NOMO-1 treated with DMSO at 0.1 percent for 48 hours (cell line): ENCODE results near the gene TTYH1.
A peak's percentile ranks its signal among the peaks of the same experiment; 100 is the strongest.
"Not testable (repeated sequence)": the region's sequence is repeated elsewhere in the genome, so short reads cannot be mapped to it uniquely, and the experiment has no call there.

ENCODE experiments used
- DNase-seq: peaks from one replicate; lab custom pipeline; 2025; ENCODE audit not compliant: unreplicated experiment; lab: John Stamatoyannopoulos, UW

The TTYH1 gene

GRCh38 chr19:54459282-54460229 is 44.3 kb downstream of the TTYH1 start:
- no peak for DNase-seq

DNA sequence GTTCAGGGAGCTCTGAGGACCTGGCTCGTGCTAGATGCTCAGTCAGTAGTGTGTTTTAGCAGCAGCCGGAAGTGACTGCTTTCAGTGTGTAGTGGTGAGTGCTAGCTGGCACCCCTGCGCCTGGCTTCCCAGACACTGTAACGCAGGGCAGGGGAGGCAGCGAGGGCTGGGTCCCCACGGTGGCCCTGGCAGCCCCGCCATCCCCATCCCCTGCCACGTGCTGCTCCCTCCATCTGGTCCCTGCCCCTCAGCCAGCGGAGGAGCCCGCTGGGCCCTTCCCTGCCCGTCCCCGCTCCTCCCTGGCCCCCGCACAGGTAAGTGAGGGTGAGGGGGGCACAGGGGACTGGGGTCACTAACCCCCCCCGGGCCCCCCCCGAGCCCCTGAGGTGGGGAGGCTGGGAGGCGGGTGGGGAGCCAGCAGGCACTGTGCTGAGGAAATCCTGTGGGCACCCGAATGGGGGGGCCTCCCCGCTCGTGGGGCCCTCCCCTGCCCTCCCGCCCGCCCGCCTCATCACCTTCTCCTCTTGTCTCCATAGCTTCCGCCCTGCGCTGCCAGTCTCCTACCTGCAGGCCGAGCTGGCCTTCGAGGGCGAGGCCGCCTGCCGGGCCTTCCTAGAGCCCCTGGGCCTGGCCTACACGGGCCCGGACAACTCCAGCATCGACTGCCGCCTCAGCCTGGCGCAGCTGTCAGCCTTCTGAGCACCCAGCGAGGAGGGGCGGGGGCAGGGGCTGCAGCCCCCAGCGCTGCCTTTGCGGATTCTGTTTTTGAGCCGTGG is 45.2 kb downstream of the TTYH1 start:
- no peak for DNase-seq

GRCh38 chr19:54461210-54461609 is 45.9 kb downstream of the TTYH1 start:
- no peak for DNase-seq

DNA sequence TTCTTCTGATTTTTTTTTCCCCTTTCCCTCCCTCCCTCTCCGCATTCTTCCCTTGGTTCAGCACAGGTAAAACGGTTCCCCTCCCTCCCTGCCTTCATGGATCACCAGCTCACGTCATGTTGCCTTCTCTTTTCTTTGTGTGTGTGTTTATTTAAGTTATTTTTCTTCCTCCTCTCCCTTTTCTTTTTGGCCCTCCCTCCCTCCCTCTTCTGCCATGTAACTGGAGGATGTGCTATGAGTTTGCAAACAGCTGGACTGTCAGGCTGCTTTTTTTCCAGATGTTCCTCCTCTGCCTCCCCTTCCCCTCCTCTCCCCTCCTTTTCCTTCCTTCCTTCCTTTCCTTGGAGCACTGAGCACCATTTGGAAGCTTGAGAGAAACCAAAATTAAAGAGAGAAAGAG is 46.3 kb downstream of the TTYH1 start:
- DNase-seq, result no peak

DNA sequence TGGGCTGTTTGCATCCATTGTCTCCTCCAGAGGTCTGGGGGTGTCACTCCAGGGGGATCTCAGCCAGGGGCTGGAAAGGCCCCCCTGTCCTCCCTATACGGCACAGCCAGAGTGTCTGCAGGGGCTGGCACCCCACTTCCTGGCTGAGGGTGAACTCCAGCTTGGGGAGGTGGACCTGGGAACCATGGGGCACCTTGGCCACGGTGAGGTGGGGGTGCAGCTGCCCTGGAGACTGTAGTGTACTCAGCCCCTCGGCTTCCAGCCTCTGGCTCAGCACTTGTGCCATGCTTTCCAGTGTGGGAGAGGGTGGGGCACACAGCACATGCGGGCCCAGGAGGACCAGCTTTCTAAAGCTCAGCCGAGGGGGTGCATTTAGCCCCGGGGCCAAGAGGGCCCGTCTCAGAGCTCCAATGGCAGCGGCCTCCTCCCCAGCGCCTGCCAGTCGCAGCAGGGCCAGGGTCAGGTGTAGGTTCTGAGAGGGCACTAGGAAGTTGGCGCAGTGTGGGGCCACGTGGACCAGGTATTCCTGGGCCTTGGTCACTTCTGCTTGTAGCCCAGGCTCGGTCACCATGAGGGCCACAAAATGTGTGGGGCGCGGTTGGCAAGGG is 46.9 kb downstream of the TTYH1 start:
- no peak for DNase-seq

DNA sequence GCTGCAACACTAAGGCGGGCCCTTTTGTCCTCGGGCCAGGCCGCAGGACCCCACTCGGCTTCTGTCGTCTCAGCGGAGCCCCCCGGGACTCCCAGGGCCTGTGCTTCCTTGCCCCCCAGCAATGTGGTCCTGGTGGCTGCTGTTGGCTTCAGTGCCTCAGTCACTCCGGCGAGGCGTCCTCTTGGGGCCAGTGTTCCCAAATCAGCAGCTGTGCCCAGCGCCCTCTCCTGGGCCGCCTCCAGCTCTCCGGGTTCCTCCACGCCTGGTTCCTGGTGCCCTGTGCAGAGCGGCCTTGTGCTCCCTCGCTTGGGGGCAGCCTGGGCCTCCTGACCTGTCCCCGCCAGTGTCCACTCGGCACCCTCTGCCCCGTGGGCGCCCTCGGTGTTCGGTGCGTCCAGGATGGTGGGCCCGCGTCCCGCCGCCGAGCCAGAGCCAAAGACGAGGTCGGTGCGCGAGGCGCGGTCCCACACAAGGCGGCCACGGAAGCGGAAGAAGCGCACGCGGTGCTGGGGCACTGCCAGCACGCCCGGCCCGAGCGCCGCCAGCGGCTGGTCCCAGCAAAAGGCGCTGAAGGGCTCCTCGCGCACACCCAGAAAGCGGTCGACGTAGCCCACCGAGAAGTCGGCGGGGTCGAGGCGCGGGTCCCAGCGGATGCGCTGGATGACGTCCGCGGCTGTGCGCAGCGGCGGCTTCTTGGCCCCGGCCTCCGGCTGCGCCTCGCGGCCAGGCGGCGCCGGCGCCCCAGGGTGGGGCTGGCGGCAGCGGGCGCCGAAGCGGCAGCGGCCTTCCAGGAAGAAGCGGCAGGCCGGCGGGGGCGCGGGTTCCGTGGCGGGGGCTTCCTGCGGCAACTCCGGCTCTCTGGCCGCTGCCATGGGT is 47.6 kb downstream of the TTYH1 start:
- peak; percentile 70 for DNase-seq

- DNase-seq, result peak; percentile 97
Observed at GRCh38 chr19:54463531-54464043, 48.3 kb downstream of the TTYH1 start, which contains the start of gene LENG9. TSS of gene LENG9 (minus strand) at chr19:54463778. CDS start at chr19:54463526, 252 bp downstream.

DNA sequence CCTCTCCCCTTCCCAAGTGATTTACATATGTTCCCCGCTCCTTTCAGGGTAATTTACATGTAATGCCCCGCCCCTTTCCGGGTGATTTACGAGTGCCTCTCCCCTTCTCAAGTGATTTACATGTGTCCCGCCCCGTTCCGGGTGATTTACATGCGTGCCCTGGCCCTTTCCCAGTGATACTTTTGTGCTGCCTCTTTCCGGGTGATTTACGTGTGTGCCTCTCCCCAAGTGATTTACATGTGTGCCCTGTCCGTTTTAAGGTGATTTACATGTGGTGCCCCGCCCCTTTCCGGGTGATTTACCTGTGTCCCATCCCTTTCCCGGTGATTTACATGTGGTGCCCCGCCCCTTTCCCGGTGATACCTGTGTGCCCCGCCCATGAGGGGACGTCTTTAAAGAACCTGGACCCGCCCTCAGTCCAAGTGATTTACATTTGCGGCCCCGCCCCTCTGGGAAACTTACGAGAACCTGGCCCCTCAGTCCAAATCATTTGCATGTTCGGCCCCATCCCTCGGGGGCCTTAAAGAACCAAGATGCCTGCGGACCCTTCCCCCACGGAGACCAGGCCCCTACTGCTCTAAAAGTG is 48.9 kb downstream of the TTYH1 start:
- peak; percentile 98 for DNase-seq

DNA sequence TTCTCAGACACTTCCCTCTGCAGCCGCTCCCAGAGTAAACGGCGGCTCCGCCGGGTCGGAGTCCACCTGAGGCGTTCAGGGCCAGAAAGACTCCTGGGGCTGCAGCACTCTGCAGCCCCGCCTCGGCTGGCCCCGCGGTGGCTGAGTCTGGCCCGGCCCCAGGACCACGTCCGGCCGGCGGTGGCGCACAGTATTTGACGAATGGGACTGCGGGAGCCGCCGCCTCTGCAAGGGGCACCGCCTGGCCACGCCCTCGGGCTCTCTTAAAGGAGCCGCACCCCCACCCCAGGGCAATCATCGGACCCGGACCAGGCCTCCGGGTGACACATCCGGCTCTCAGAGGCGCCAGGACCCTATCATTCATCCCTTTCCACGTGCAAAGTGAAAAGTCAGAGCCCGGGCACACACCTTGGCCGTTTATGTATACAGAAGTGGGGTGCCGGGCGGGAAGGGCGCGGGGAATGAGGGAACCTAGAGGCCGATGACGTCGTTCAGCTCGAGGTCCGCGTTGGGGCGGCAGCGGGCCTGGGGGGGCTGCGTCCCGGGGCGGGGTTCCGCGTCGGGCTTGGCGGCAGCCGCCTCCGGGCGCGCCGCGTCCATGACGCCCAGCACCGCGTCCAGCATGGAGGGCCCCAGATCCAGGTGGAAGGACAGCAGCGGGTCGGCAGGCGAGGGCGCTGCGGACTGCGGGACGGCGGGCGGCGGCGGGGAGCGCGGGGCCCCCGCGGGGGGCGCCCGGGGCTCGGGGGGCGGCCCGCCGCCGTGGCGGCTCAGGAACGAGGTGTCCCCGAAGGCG is 49.6 kb downstream of the TTYH1 start:
- DNase-seq, result peak; percentile 93

DNA sequence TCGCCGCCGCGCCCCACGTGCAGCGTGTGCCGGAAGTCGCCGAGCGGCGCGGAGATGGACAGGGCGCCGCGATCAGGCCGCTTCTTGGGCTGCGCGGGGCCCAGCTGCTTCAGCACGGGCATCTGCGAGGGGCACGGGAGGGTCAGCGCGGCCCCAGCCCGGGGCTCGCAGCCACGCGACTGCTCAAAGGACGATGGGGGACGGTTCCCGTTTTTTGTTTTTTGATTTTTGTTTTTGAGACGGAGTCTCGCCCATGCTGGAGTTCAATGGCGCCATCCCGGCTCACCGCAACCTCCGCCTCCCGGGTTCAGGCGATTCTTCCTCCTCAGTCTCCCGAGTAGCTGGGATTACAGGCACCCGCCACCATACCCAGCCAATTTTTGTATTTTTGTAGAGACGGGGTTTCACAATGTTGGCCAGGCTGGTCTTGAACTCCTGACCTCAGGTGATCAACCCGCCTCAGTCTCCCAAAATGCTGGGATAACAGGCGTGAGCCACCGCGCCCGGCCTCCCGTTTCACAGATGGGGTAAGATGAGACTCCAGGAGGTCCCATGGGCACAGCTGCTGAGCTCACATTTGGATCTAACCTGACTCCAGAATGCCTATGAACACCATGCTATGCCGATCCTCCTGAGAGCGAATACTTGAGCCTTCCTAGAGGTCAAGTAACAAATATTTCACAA is 50.3 kb downstream of the TTYH1 start:
- no peak for DNase-seq

DNA sequence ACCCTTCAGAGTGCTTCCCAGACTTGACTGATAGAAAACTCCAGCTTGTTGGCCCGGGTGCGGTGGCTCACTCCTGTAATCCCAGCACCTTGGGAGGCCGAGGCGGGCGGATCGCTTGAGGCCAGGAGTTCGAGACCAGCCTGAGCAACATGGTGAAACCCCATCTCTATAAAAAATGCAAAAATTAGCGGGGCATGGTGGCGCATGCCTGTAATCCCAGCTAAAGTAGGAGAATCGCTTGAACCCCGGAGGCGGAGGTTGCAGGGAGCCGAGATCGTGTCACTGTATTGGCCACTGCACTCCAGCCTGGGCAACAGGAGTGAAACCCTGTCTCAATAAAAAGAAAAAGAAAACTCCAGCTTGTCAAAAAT is 50.8 kb downstream of the TTYH1 start:
- DNase-seq, result not testable (repeated sequence)

DNA sequence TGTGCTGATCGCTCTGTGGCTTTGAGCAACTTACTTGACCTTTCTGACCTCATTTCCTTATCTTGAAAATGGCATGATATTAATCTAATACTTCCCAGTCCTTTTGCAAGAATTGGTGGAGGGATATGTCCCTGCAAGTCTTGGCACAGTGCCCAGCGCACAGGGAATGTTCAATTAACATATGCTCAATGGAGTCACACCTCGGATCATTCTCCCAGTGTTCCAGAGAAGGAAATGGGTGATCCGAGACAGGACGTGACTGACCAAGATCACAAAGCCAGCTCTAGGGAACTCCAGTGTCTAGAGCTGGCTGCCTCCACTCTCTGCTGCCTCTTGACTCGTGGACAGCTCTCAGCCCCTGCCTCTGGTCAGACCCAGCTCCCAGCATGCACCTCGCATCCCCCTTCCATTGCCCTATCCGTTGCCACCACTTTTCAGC is 54.3 kb downstream of the TTYH1 start:
- no peak for DNase-seq

DNA sequence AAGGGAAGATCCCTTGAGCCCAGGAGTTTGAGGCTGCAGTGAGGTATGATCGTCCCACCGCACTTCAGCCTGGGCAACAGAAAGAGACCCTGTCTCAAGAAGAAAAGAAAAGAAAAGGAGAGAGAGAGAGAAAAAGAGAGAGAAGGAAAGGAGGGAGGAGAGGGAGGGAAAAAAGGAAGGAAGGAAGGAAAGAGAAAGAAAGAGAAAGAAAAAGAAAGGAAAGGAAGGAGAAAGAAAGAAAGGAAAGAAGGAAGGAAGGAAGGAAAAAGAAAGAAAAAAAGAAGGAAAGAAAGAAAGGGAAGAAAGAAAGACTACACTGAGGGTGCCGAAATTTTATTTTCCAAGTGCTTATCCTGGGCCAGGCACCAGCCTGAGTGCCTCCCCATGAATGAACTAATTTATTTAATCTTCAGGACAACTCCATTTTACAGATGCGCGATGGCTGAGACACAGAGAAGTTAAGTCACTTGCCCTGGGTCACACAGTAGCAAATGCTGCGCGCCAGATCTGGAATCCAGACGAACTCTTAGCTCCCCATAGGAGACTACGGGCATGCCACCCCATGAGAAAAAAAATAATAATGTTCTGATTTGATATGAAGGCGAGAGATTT is 55.1 kb downstream of the TTYH1 start:
- DNase-seq, result no peak

GRCh38 chr19:54470991-54471782 is 55.9 kb downstream of the TTYH1 start:
- no peak for DNase-seq

- DNase-seq, result peak; percentile 17
Observed at GRCh38 chr19:54473071-54473891, 58.0 kb downstream of the TTYH1 start, which contains the start of gene CDC42EP5. TSS of gene CDC42EP5 (minus strand) at chr19:54473296. CDS start at chr19:54465547, 7,749 bp downstream.

- no peak for DNase-seq
Observed at GRCh38 chr19:54473892-54474372, 58.7 kb downstream of the TTYH1 start.
